H1 (cell line): Measurements from ENCODE around the gene NXN. TPM values are rescaled to one million over a fixed set of nuclear protein-coding genes. Genes with fewer than 3 reads are reported as not detected.

Source experiments
- CTCF ChIA-PET: fragments of 300-600 bp; sonication (Branson Sonifier 250); formaldehyde crosslinking; loops from one replicate; lab custom pipeline; 2021; ENCODE audit not compliant: partially characterized antibody; lab: Charles Lee
- POLR2A ChIA-PET: fragments of 300-600 bp; sonication (Branson Sonifier 250); formaldehyde crosslinking; loops from one replicate; lab custom pipeline; 2021; ENCODE audit warnings: inconsistent platforms; ENCODE audit not compliant: partially characterized antibody; lab: Charles Lee
- DNase-seq, 2 experiments: peaks; one replicate each; pipeline versions ENCODE4 v3.0.0 to v3.0.0-alpha.2; 2010 to 2022; ENCODE audit warnings: low spot score in 2 of 2, low read depth in 1 of 2, mixed read lengths in 1 of 2
- FAIRE-seq: peaks from 2 replicates; lab custom pipeline; 2011; peaks lifted over from hg19 to GRCh38; lab: Jason Lieb, UNC
- H2AFZ ChIP-seq: 2 replicates; pipeline ENCODE4 v1.8.1; 2012; ENCODE audit warnings: low read length, inconsistent platforms
- H2AK5ac ChIP-seq: 2 replicates; pipeline ENCODE4 v1.6.1; 2013; ENCODE audit warnings: low read depth, low read length
- H2BK120ac ChIP-seq: replicated peaks from 2 replicates; pipeline ENCODE3; 2013; ENCODE audit warnings: low read depth, low read length, inconsistent platforms
- H2BK12ac ChIP-seq: 2 replicates; pipeline ENCODE4 v1.6.1; 2013; ENCODE audit warnings: low read depth, low read length
- H2BK15ac ChIP-seq: 2 replicates; pipeline ENCODE4 v1.6.1; 2013; ENCODE audit warnings: low read length
- H2BK20ac ChIP-seq: 2 replicates; pipeline ENCODE4 v1.6.1; 2013; ENCODE audit warnings: low read length
- H2BK5ac ChIP-seq: 2 replicates; pipeline ENCODE4 v1.6.1; 2013; ENCODE audit warnings: low read depth, low read length
- H3K14ac ChIP-seq: 2 replicates; pipeline ENCODE4 v1.6.1; 2013; ENCODE audit warnings: inconsistent platforms; ENCODE audit not compliant: insufficient read length
- H3K18ac ChIP-seq: 2 replicates; pipeline ENCODE4 v1.6.1; 2013; ENCODE audit warnings: low read length; ENCODE audit errors: extremely low read depth
- H3K23ac ChIP-seq: 2 replicates; pipeline ENCODE4 v1.6.1; 2013; ENCODE audit warnings: inconsistent platforms; ENCODE audit not compliant: insufficient read length
- H3K23me2 ChIP-seq: 2 replicates; pipeline ENCODE4 v1.6.1; 2013; ENCODE audit warnings: low read depth, low read length
- H3K27ac ChIP-seq: 2 replicates; pipeline ENCODE4 v1.6.1; 2011; ENCODE audit warnings: low read depth, low read length, inconsistent platforms
- H3K27me3 ChIP-seq, 4 experiments: replicated peaks in 1 of 4; 1 replicate in 1 of 4; 2 replicates in 3 of 4; pipeline versions ENCODE4 v1.6.1 to v1.8.1; 2011 to 2013; ENCODE audit warnings: low read length in 3 of 4, mild to moderate bottlenecking in 3 of 4, inconsistent platforms in 2 of 4, mixed read lengths in 2 of 4, moderate library complexity in 1 of 4; ENCODE audit not compliant: control insufficient read depth in 3 of 4, insufficient read depth in 3 of 4; ENCODE audit errors: extremely low read depth in 1 of 4
- H3K36me3 ChIP-seq, 4 experiments: 2 replicates each; pipeline versions ENCODE4 v1.6.1 to v1.8.1; 2011 to 2013; ENCODE audit warnings: mild to moderate bottlenecking in 4 of 4, low read length in 3 of 4, moderate library complexity in 2 of 4, control low read depth in 1 of 4, inconsistent platforms in 1 of 4; ENCODE audit not compliant: insufficient read depth in 4 of 4, control insufficient read depth in 2 of 4
- H3K4ac ChIP-seq: replicated peaks from 2 replicates; pipeline ENCODE3; 2013; ENCODE audit warnings: low read length, low read depth, mixed read lengths, inconsistent platforms; ENCODE audit not compliant: insufficient read length
- H3K4me1 ChIP-seq, 4 experiments: replicated peaks in 1 of 4; 1 replicate in 1 of 4; 2 replicates in 3 of 4; pipeline versions ENCODE4 v1.6.1 to v1.8.1; 2011 to 2013; ENCODE audit warnings: low read length in 3 of 4, inconsistent platforms in 2 of 4, mixed read lengths in 1 of 4; ENCODE audit not compliant: insufficient read depth in 4 of 4, control insufficient read depth in 3 of 4
- H3K4me2 ChIP-seq, 2 experiments: 2 replicates each; pipeline versions ENCODE4 v1.6.1 to v1.8.1; 2011 to 2013; ENCODE audit warnings: low read depth in 2 of 2, low read length in 2 of 2, control low read depth in 1 of 2, inconsistent platforms in 1 of 2, mild to moderate bottlenecking in 1 of 2; ENCODE audit not compliant: insufficient read depth in 1 of 2
- H3K4me3 ChIP-seq, 4 experiments: fragments of 200-600, 300-600 bp in 1 of 4; sonication (generic), shearing (Covaris generic), sonication (Bioruptor Twin) in 1 of 4; 2 replicates each; pipeline versions ENCODE4 v1.5.1 to v1.8.1; 2011 to 2016; ENCODE audit warnings: low read length in 4 of 4, low read depth in 3 of 4, control low read depth in 2 of 4, inconsistent platforms in 2 of 4, mild to moderate bottlenecking in 2 of 4, mixed read lengths in 1 of 4, moderate library complexity in 1 of 4; ENCODE audit not compliant: insufficient read depth in 2 of 4; ENCODE audit errors: extremely low read depth in 1 of 4
- H3K56ac ChIP-seq: replicated peaks from 2 replicates; pipeline ENCODE3; 2013; ENCODE audit warnings: low read depth, mild to moderate bottlenecking, mixed read lengths, low read length, inconsistent platforms; ENCODE audit not compliant: insufficient read length
- H3K79me1 ChIP-seq: 2 replicates; pipeline ENCODE4 v1.6.1; 2013; ENCODE audit warnings: low read depth, low read length, control low read depth
- H3K79me2 ChIP-seq, 2 experiments: 2 replicates each; pipeline versions ENCODE4 v1.6.1 to v1.8.1; 2012 to 2013; ENCODE audit warnings: low read length in 2 of 2, mild to moderate bottlenecking in 2 of 2, inconsistent platforms in 1 of 2; ENCODE audit not compliant: insufficient read depth in 2 of 2, control insufficient read depth in 1 of 2
- H3K9ac ChIP-seq, 4 experiments: replicated peaks in 1 of 4; 1 replicate in 1 of 4; 2 replicates in 3 of 4; pipeline versions ENCODE4 v1.6.1 to v1.8.1; 2011 to 2013; ENCODE audit warnings: low read depth in 3 of 4, low read length in 3 of 4, control low read depth in 2 of 4, mild to moderate bottlenecking in 2 of 4, moderate library complexity in 2 of 4, inconsistent platforms in 1 of 4; ENCODE audit errors: extremely low read depth in 1 of 4
- H3K9me3 ChIP-seq, 2 experiments: 2 replicates each; pipeline versions ENCODE4 v1.6.1 to v1.8.1; 2012 to 2013; ENCODE audit warnings: mild to moderate bottlenecking in 2 of 2, moderate library complexity in 2 of 2, control low read depth in 1 of 2, inconsistent platforms in 1 of 2, low read depth in 1 of 2, low read length in 1 of 2, mixed read lengths in 1 of 2; ENCODE audit not compliant: insufficient read depth in 2 of 2
- H4K20me1 ChIP-seq, 2 experiments: replicated peaks in 1 of 2; 2 replicates each; pipeline versions ENCODE3 to v1.8.1; 2011 to 2013; ENCODE audit warnings: inconsistent platforms in 2 of 2, low read length in 2 of 2, mild to moderate bottlenecking in 1 of 2; ENCODE audit not compliant: insufficient read depth in 2 of 2, control insufficient read depth in 1 of 2
- H4K5ac ChIP-seq: 2 replicates; pipeline ENCODE4 v1.6.1; 2013; ENCODE audit warnings: low read length, low read depth, mixed read lengths, inconsistent platforms; ENCODE audit not compliant: insufficient read length
- H4K8ac ChIP-seq: 2 replicates; pipeline ENCODE4 v1.8.0; 2013; ENCODE audit warnings: mild to moderate bottlenecking, moderate library complexity, low read length, inconsistent platforms; ENCODE audit not compliant: insufficient read depth; ENCODE audit errors: extremely low read depth
- H4K91ac ChIP-seq: replicated peaks from 2 replicates; pipeline ENCODE3; 2013; ENCODE audit warnings: low read length, mixed read lengths, inconsistent platforms; ENCODE audit not compliant: insufficient read length
- CBX5 ChIP-seq: fragments of 300-800, 300-1000 bp; sonication (generic); IDR thresholded peaks from 2 replicates; pipeline ENCODE4 v1.7.1; 2016; ENCODE audit warnings: antibody characterized with exemption, low read length, low read depth
- CREB1 ChIP-seq: IDR thresholded peaks from 2 replicates; pipeline ENCODE4 v1.6.1; 2012; ENCODE audit warnings: inconsistent platforms
- CTBP2 ChIP-seq: IDR thresholded peaks from 2 replicates; pipeline ENCODE4 v1.7.0; 2011; ENCODE audit warnings: borderline replicate concordance, mild to moderate bottlenecking, moderate library complexity, mixed read lengths, low read length; ENCODE audit not compliant: insufficient read depth, insufficient read length
- EGR1 ChIP-seq: IDR thresholded peaks from 2 replicates; pipeline ENCODE4 v1.6.1; 2011; ENCODE audit warnings: low read depth, low read length, borderline replicate concordance
- EP300 ChIP-seq, 2 experiments: IDR thresholded peaks; 1 replicate in 1 of 2; 2 replicates in 1 of 2; pipeline ENCODE4 v1.6.1; 2011 to 2012; ENCODE audit warnings: low read depth in 2 of 2, low read length in 2 of 2, mild to moderate bottlenecking in 2 of 2, borderline replicate concordance in 1 of 2, inconsistent platforms in 1 of 2, moderate library complexity in 1 of 2
- JUN ChIP-seq: IDR thresholded peaks from 2 replicates; pipeline ENCODE4 v1.6.1; 2011; ENCODE audit warnings: low read depth, mild to moderate bottlenecking, improper control_type of control experiment, low read length
- PHF8 ChIP-seq: fragments of 200-600 bp; sonication (generic); conservative IDR thresholded peaks from 2 replicates; pipeline ENCODE4 v1.7.1; 2012; ENCODE audit warnings: low read depth, mild to moderate bottlenecking, inconsistent platforms, low read length, moderate library complexity
- POLR2AphosphoS5 ChIP-seq: IDR thresholded peaks from 2 replicates; pipeline ENCODE4 v1.6.1; 2011; ENCODE audit warnings: low read depth, low read length
- RAD21 ChIP-seq, 2 experiments: IDR thresholded peaks in 1 of 2; conservative IDR thresholded peaks in 1 of 2; 2 replicates each; pipeline ENCODE4 v1.6.1; 2011; ENCODE audit warnings: low read depth in 2 of 2, low read length in 2 of 2, improper control_type of control experiment in 1 of 2, inconsistent platforms in 1 of 2, mild to moderate bottlenecking in 1 of 2, moderate library complexity in 1 of 2
- SIN3A ChIP-seq, 2 experiments: IDR thresholded peaks in 1 of 2; conservative IDR thresholded peaks in 1 of 2; 2 replicates each; pipeline ENCODE4 v1.6.1; 2011 to 2012; ENCODE audit warnings: low read length in 2 of 2, improper control_type of control experiment in 1 of 2, low read depth in 1 of 2, mild to moderate bottlenecking in 1 of 2
- SIRT6 ChIP-seq: IDR thresholded peaks from one replicate; pipeline ENCODE4 v1.7.1; 2012; ENCODE audit warnings: low read length, inconsistent platforms
- SIX5 ChIP-seq: IDR thresholded peaks from 2 replicates; pipeline ENCODE4 v1.6.1; 2011; ENCODE audit warnings: mild to moderate bottlenecking, low read depth, low read length
- TAF7 ChIP-seq: optimal IDR thresholded peaks from 2 replicates; pipeline ENCODE3; 2011; ENCODE audit warnings: low read depth, mild to moderate bottlenecking, inconsistent platforms, low read length, moderate library complexity, borderline replicate concordance
- TBP ChIP-seq: IDR thresholded peaks from 2 replicates; pipeline ENCODE4 v1.6.1; 2011; ENCODE audit warnings: low read depth, low read length, improper control_type of control experiment
- WGBS, 2 experiments: shearing (Covaris generic) in 1 of 2; methylation state at CpG; one replicate each; pipeline versions ENCODE4 v1.1.6 to v1.1.7; 2013 to 2015; ENCODE audit warnings: low lambda C conversion rate in 2 of 2, mixed read lengths in 2 of 2, inconsistent platforms in 1 of 2, low coverage in 1 of 2, missing lambda C conversion rate in 1 of 2; ENCODE audit not compliant: insufficient replicate concordance in 2 of 2, insufficient coverage in 1 of 2, insufficient read length in 1 of 2; ENCODE audit errors: extremely low coverage in 1 of 2, missing lambda C conversion rate in 1 of 2; 5-methylcytosine and 5-hydroxymethylcytosine counted together
- polyA plus RNA-seq, 7 experiments: library from polyadenylated mRNA; depleted of rRNA in 3 of 7; stranded (reverse) in 5 of 7; unstranded in 2 of 7; fragments of >200 nt in 5 of 7; fragments of 200-250 nt in 2 of 7; gene quantifications; 1 replicate in 5 of 7; 2 replicates in 1 of 7; 4 replicates in 1 of 7; pipeline versions ENCODE4 v1.2.1 to v1.2.3, GENCODE V29; 2011 to 2013; ENCODE audit warnings: missing spikeins in 2 of 7, mixed read lengths in 2 of 7
- total RNA-seq: library from RNA; stranded (reverse); fragmentation: NEBNext Ultra II Directional; extraction: Animal tissue kit (Norgen Biotek cat#: 25700); gene quantifications from 2 replicates; pipeline ENCODE4 v1.2.1, GENCODE V29; 2021

The NXN gene
- total and polyA plus RNA-seq, 2 of the 8 experiments (the other 6 are each of a cell fraction or from before 2014, with no cell fraction given), result 94.1 to 107 TPM

GRCh38 chr17:992933-993332 lies 13.4 kb upstream of the NXN start:
- TF ChIP-seq CBX5 (no peak), SIRT6 (no peak), PHF8 (no peak), EGR1 (no peak), CREB1 (no peak), CTBP2 (no peak), TBP (no peak), RAD21 (IDR thresholded peaks at IDR 0.05 in 1 of 2, conservative IDR thresholded peaks at IDR 0.05 in 1 of 2; ENCODE audit: low read depth in 2 of 2, low read length in 2 of 2) (no peak), SIN3A (conservative IDR thresholded peaks at IDR 0.05 in 1 of 2, IDR thresholded peaks at IDR 0.05 in 1 of 2; ENCODE audit: low read depth in 1 of 2, low read length in 2 of 2) (no peak), JUN (no peak), EP300 (IDR thresholded peaks at IDR 0.05; ENCODE audit: borderline replicate concordance in 1 of 2, low read depth in 2 of 2, low read length in 2 of 2) (no peak), POLR2AphosphoS5 (no peak), TAF7 (no peak), SIX5 (no peak)
- Histone ChIP-seq H2BK15ac (no peak overlapping the region), H3K18ac (no peak overlapping the region), H4K8ac (no peak overlapping the region), H4K20me1 (no peaks in the 10 kb centered on the region), H3K23me2 (peaks cover 9% of the 10 kb centered on the region; the same call in 1 of the 2 replicates), H3K4me1 (peaks cover 0 to 2% (median 0%) of the 10 kb centered on the region in 4 experiments; a peak in 2 of 7 replicates), H3K27ac (no peak overlapping the region), H3K4me3 (no peak overlapping the region), H4K5ac (no peak overlapping the region), H3K9ac (no peak overlapping the region), H2AK5ac (no peak overlapping the region), H2BK20ac (no peak overlapping the region), H3K27me3 (no peaks in the 10 kb centered on the region; a peak in 1 of 7 replicates), H3K36me3 (no peaks in the 10 kb centered on the region), H2BK120ac (no peak overlapping the region), H2BK12ac (no peak overlapping the region), H3K79me1 (0 out of 2 replicates have a peak, but pooled peaks cover under 1% of the 10 kb centered on the region), H3K79me2 (peaks cover 0 to 8% of the 10 kb centered on the region in 2 experiments; a peak in 2 of 4 replicates), H3K56ac (no peak overlapping the region), H3K4me2 (no peak overlapping the region), H3K9me3 (no peaks in the 10 kb centered on the region), H2BK5ac (no peak overlapping the region), H3K14ac (no peak overlapping the region), H3K23ac (no peak overlapping the region), H2AFZ (no peak overlapping the region), H3K4ac (no peak overlapping the region), H4K91ac (no peak overlapping the region)
- no peak for FAIRE-seq
- ChIA-PET POLR2A (interaction anchor here (0.8 kb wide), 1 partner anchor 12 kb away, joined by 3 read pairs; no protein-coding TSS in a partner anchor), CTCF (interaction anchor here (0.6 to 1.5 kb wide), 3 partner anchors 12 to 198 kb away, joined by 3 to 10 read pairs (median 4); partner anchors contain the start of gene NXN)
- no peak for DNase-seq
- WGBS, 2 experiments, result 93% methylated on average over 13 of the region's 13 CpGs; no CpG with 5 or more reads in 1 of the 2 experiments
